ENCODE data around the gene STKLD1.
A peak's percentile ranks its signal among the peaks of the same experiment; 100 is the strongest.
"Not testable (repeated sequence)": the region's sequence is repeated elsewhere in the genome, so short reads cannot be mapped to it uniquely, and the experiment has no call there.

STKLD1 gene

DNA sequence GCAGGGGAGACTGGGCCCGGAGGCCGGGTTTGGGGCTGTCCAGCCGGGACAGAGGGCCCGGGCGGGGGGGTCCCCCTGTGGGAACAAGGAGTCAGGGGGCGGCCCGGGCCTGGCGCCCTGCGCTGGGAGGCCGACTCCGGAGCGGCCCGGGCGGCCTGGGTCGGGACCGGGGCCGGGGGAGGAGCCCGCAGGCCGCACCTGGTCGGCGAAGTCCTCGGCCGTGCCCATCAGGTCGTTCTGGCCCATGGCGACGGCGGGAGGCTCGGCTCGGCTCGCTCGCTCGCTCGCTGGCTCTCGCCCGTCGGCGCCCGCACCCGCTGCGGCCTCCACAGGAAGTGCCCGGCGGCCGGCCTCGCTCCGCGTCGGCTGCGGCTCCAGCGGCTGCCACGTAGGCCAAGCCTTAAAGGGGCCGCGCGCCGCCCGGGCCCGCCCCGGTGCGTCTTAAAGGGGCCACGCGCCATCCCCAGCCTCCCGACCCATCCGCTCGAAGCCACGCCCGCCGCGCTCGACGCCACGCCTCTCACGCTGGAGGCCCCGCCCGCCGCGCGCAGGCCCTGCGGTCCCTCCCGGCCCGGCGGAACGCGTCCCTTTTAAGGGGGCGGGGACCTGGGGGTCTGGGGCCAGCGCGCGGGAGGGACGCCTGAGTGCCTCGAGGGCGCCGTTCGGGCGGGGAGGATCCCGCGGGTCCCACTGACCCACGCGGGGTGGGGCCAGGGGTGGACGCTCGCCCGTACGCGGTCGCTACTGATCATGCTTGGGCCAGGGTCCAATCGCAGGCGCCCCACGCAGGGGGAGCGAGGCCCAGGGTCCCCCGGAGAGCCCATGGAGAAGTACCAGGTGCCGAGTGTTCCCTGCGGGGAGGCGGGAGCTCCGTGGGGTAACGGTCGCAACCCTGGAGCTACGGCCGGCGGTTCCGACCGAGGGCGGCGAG is at the start of gene STKLD1, which contains the start of gene SURF4:
STKLD1 (plus strand) TSS at position 643 of the 931 bp plus-strand sequence; CDS start at position 751, 108 bp downstream.
SURF4 (minus strand) TSS at position 337 of the 931 bp plus-strand sequence; CDS start at position 246, 91 bp downstream.
- peak; percentile 93 for DNase-seq

DNA sequence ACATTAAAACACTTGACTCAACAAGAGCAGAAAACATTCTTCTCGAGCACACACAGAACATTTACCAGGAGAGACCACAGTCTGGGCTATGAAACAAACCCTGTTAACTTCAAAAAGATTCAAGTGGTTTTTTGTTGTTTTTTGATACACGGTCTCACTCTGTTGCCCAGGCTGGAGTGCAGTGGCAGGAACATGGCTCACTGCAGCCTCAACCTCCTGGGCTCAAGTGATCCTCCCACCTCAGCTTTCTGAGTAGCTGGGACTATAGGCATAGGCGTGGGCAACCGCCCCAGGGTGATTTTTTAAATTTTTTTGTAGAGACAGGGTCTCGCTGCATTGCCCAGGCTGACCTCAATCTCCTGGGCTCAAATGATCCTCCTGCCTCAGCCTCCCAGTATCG is 49.1 kb upstream of the STKLD1 start:
- DNase-seq = not testable (repeated sequence)

DNA sequence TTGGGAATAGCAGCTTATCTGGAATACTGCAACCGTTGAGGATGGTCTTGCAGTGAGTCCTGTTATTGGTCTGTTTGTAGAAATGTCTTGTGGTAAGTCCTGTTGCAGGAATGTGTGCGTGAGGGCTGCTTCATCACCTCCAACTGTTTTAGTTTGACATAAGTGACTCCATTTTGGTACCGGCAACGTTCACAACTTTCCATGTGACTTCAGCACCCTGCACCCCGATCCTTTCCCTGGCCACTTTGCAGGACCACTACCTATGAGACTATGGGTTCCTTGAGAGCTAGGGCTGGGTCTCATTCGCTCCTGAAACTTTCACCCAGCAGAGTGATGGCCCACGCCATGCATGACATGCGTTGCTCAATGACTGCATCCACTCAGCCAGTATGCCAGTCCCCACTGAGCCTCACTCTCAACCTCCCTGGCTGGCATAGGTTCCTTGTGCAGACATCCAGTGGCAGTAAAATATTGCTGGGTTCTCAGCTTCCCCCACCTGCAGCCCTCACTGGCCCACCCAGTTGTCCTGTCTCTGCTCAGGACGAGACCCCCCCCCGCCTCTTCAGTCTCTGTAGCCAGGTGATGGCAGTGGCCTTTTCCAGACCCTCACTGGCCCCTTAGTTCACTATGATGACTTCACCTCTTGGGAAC is 48.2 kb upstream of the STKLD1 start:
- no peak for DNase-seq

DNA sequence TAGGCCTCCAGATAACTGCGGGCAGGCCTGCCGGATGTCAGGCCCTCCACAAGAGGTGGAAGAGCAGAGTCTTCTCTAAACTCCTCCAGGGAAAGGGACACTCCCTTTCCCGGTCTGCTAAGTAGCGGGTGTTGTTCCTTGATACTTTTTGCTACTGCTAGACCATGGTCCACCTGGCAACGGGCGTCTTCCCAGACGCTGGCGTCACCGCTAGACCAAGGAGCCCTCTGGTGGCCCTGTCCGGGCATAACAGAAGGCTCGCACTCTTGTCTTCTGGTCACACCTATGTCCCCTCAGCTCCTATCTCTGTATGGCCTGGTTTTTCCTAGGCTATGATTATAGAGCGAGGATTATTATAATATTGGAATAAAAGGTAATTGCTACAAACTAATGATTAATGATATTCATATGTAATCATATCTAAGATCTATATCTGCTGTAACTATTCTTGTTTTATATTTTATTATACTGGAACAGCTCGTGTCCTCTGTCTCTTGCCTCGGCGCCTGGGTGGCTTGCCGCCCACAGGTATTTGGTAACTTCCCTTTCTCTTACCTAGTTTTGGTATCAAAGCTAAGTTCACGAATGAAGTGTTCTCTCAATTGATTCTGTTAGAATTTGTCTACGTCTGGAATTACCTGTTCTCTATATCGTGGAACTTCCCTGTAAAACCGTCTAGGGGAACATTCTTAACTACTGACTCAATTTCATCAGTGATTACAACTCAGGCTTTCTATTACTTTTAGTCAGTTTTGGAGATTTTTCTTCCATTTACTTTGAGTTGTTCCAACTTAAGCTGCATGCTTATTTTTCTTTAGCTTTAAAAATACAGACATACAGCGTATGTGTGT is 46.6 kb upstream of the STKLD1 start:
- DNase-seq = peak; percentile 44

DNA sequence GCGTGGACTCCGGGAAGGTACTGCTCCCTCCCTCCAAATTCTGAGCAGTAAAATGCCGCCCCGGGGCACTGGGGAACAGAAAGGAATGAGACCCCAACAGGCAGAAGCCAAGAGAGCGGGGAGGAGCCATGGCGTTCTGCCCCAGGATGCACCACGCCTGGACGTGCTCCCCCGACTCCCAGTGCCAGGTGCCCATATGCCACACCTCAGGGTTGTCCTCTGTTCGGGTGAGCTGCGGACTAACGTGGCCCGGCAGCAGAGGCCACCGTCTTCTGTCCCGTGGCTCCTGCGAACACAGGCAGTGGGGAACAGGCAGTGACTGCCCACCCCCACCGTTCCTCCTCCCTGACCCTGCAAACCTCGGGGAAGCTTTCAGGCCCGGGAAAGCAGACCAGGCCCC is 44.9 kb upstream of the STKLD1 start:
- no peak for DNase-seq

DNA sequence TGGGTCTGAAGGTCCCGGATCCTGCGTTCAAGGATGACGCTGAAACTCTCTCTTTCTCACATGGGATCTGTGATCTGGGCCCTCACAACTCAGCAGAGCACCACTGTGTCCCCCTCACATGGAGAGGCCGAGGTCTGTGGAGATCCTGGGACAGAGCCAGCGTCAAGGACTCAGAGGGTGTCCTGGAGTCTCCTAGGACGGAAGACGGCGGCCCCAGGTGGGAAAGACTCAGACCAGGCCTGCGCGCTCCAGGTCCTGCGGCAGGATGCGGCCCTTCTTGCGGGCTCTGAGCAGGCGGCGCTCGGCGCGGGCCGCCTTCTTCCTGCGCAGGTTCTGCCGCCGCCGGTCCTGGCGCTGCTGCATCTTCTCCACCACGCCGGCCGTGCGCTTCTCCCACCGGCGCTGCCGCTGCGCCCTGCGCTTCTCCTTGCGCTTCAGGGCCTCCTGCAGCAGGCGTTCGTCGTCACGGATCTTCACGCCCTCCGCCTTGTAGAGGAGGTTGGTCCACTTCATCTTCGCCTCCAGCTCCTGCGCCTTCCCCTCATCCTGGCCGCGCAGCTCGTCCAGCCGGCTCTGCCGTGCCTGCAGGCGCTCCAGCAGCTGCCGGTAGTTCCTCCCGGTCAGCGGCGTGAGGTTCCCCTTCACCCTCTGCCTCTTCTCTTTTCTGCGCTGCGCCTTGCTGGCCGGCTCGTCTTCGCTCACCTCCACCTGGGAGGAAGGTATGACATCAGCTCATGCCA is 44.4 kb upstream of the STKLD1 start:
- no peak for DNase-seq

DNA sequence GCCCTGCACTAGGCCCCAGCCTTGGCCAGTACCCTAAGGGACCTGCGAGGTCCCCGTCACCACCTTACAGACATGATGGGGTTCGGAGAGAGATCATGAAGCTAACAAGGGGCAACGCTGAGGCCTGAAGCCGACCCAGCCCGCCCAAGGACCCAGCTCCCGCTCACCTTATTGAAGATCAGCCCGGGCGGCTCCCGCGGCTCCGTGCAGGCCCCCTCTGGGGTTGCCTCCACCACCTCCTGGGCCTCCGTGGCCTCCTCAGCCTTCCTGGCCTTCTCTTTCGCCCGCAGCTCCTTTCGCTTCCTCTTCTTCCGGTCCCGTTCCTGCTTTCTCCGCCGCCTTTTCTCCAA is 43.8 kb upstream of the STKLD1 start:
- no peak for DNase-seq

DNA sequence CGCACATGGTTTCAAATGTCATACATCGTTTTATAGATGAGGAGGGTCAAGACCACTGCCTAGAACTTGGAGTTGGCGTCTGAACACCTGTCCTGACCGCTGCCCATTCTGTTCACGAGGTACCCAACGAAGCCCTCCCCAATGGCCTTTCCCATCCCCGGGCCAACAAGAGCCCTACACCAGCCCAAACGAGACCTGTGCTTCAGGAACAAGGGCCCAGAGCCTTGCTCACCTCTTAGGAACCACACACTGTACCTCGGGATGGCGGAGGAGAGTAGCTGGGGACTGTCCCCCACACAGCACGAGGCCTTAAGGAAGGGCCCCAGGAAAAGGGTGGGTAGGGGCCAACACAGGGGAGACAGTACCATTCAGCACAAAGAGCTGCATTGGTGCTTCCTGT is 43.2 kb upstream of the STKLD1 start:
- DNase-seq = no peak

DNA sequence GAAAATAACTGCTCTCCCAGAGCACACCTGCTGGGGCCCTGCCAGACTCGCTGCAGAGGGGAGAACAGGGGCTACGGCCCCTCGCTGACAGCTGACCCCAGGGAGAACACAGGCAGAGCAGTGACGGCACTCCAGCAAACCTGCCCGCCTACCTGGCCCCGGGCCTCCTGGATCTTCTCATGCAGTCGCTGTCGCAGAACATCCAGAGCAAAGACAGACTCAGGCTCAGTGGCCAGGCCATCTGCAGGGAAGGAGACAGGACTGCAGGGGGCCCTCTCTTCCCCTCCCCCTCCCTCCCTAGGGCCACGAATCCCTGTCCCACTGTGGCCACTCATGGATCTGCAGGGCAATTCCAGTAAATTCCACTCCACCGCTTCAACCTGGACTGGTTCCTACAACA is 42.6 kb upstream of the STKLD1 start:
- no peak for DNase-seq

DNA sequence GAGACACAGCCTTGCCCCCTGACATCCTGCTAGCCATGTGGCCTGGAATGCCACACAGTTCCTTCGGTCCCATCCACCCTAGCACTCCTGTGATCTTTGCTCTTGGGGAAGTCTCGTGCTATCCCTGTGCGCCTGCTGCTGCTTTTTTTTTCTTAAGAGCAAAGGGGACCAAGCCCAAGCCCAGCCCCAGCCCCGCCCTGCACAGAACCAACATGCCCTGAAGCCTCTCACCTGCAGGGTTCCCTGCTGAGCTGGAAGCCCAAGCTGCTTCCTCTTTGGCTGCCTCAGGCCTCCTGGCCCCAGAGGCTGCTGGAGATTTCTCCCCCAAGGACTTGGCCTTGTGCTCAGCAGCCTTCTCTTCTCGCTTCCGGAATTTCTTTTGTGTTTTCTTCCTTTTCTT is 42.0 kb upstream of the STKLD1 start:
- DNase-seq = no peak

DNA sequence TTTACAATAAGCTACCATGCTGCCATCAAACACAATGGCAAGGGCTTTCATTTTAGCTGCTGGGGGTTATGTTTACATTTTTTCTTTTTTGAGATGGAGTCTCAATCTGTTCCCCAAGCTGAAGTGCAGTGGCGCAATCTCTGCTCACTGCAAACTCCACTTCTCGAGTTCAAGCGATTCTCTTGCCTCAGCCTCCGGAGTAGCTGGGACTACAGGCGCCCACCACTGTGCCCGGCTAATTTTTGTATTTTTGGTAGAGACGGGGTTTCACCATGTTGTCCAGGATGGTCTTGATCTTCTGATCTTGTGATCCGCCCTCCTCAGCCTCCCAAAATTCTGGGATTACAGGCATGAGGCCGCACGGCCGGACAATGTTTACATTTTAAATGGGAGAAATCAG is 41.3 kb upstream of the STKLD1 start:
- DNase-seq = not testable (repeated sequence)

DNA sequence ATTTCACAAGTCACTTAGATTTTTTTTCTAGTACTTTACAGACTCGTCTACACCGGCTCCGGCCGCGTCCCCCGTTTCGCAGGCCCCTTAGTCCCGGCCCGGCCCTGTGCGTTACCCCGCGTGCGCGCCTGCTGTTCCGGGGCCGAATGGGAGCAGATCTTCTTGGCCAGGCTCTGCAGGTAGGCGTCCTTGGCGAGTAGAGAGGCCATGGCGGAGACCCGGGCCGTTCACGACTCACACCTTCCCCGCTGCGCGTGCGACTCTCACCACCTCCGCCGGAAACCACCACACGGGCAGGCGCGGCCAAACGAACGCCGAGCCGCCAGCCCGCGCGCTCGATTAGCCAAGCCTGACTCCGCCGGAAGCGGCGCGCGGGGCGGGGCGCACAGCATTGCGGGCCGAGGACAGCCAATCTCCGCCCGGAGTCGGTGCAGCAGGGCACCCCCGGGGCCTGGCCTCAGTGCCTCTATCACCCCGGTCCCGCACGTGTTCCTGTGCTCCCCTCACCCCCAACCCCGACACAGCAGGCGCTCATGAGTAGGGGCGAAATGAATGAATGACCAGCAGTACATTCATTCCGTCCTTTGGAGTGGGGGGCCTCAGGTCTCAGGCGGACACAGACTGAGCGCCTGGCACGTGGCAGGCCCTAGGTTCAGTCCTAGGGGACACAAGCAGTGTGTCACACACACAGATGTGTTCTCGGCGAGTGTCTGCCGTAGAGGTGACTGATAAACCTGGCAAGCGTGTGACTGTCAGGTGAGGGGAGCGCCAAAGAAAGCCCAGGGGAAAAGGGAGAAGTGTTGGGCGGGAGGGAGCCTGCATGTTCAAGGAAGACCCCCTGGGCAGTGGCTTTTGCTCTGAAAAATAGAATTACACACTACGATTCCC is 40.0 kb upstream of the STKLD1 start, which contains the start of gene SURF6:
SURF6 (minus strand) TSS at position 265 of the 888 bp plus-strand sequence; CDS start at position 209, 56 bp downstream.
- DNase-seq = peak; percentile 97

DNA sequence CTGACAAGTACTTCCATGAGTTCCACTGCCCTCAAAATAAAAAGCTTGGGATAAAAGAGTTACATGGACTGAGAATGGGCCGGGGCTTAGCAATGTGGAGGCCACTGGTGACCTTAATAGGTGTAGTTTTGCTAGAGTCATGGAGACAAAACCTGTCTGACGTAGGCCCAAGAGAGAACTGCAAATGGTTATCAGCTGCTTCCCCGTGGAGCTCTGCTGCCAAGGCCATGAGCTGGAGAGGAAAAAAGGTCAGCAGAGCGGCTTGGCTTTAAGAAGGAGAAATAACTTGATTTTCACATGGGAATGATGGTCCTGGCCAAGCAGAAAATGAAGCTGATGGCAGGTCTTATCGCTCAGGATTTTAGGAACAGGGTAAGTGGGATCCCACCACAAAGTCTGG is 36.5 kb upstream of the STKLD1 start:
- DNase-seq = no peak

DNA sequence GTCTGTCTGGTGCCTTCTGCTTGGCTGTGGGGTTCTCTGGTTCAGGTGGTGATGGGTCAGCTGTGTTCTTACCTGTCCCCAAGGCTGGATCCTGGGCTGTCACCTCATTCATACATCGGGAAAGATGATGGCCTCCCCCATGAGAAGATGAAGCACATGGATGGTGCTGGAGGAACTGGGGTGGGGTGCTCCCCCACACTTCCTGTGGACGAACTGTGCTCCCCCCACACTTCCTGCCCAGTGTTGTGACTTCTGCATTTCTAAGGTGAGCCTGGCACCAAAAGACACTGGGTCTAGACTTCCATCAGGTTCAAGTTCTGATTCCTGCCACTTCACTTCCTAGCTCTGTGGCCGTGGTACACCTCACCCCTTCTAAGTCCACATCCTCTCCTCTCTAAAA is 35.9 kb upstream of the STKLD1 start:
- DNase-seq = no peak

DNA sequence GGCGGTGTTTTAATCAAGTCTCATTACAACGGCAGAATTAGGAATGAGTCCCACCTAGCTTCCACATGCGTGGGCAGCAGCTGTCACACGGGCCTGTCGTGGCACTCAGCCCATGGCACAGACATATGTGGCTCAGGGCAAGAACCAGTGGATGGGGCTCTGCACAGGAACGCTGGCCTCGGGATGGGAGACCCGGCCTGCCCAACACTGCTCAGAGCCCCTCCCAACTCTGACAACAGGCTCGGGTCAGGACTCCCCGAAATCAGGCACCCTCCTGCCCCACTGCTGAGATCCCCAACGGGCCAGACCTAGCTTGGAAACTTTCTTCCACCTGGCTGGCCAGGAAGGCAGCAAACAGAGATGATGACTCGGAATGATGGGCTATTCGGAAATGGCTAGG is 35.2 kb upstream of the STKLD1 start:
- DNase-seq = no peak

DNA sequence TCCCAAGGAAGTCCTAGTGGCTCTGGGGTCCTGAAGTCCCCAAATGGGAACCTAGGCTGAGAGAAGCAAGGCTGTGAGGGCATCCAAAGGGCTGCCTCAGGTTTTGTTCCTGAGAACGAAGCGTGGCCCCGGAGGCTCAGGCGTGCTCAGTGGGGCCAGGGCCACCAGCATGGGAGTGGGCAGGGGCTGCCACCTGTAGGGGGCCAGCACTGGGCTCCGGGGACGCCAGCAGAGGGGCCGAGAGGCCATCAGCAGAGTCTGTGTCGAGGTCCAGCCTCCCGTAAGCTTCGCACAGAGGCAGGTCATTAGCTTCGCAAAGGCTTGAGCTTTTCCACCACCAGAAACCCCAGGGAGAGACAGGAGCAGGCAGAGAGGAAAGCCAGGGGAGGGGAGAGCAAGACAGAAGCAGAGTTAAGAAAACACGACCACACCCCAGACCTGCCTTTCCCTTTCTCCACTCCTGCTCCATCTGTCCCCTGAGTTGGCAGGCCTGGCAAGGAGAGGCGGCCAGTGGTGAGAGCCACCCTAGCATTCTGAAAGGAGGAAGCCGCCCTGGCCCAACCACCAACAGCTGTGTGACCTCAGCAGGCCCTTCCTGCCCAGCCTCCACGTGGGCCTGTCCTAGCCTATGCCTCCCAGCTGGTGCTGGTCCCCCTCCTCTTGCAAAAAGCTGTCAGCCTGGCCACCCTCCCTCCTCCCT is 34.6 kb upstream of the STKLD1 start:
- no peak for DNase-seq

DNA sequence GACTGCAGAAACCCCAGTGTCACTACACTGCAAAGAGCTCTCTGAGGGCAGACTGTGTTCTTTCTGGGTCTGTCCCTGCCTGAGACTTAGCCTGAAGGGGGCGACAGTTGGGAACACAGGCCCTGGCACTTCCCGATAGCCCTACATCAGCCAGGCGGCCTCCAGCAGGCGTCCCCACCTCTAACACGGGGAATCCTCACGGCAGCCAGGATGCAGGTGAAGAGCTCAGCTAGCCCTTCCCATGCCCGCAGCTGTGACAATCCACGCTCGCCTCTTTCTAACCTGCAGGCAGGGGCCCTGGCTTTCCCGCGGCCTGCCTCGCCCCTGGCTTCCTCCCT is 34.1 kb upstream of the STKLD1 start:
- no peak for DNase-seq

DNA sequence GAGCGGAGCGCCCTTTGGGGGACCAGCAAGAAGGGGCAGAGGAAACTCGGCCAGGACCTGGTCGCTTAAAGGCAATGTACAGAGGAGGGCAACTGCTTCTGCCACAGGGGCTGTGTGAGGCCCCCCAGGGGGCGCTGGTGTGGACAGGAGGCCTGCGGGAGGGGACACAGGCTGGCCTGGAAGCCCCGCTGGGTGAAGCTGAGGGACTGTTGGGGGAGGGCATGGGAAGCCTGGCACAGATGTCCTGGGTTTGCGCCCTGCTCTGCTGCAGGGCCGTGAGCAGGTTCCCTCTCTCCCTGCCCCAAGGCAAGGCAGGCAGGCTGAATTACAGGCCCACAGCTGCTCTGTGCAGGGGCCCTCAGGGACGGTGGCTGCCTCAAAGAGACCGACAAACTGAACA is 33.6 kb upstream of the STKLD1 start:
- DNase-seq = no peak

DNA sequence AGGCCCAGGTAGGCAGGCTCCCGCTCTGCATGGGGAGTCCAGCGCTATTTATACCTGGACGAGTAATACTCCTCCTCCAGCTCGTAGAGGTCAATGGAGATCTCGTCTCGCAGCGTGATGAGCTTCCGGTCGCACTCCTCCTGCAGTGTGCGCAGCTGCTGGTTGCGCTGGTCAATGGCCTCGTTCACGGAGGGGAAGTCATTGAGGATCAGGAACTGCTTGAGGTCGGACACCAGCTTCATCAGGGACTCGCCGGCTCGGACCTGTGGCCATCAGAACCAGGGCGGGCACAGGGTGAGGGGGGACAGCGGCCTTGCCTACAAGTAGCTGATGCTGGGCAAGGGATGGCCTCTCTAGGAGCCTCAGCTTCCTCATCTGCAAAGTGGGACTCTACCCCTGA is 32.1 kb upstream of the STKLD1 start:
- no peak for DNase-seq

DNA sequence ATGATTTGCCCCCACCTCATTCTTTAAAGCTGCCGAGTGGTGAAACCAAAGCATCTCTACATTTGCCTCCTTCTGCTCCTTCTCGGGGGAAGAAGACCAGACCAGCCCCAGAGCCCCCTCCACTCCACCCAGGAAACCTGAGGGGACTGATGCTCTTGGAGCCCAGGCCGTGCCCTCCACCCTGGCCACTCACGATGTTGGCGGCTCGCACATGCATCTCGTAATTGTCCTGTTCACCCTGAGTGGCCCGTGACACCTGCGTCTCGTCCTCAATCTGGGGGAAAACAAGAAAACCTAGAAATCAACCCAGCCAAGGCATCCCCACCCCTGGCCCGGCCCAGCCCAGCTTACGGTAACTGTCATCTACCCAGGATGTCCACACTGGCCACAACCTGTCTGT is 31.2 kb upstream of the STKLD1 start:
- no peak for DNase-seq

DNA sequence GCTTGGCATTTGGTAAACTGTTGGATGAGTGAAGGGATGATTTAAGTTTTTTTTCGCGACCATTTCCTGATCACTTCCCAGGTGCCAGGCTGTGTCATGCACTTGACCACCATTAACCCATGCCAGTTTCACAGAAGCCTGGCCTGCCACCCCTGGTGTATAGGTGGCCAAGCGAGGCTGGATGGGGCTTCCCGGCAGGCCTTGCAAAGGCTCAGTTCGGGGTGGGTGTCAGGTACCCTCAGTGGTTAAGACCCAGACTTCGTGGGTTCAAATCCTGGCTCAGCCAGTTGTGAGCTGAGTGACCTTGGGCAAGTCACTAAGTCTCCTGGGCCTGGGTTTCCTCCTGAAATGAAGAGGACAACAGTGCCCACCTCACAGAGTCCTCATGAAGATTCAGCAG is 30.6 kb upstream of the STKLD1 start:
- no peak for DNase-seq
